Measurements from ENCODE around the gene DCUN1D2.
"Not testable (repeated sequence)": the region's sequence is repeated elsewhere in the genome, so short reads cannot be mapped to it uniquely, and the experiment has no call there.

Gene DCUN1D2

GRCh38 chr13:113491982-113492381, 1.5 kb upstream of the DCUN1D2 start:
- DNase-seq (ENCODE audit: low read depth in 2 of 3, low spot score in 2 of 3): no peak

GRCh38 chr13:113491418-113491883, 940 bp upstream of the DCUN1D2 start:
- DNase-seq (ENCODE audit: low read depth in 2 of 3, low spot score in 2 of 3): no peak

GRCh38 chr13:113489549-113490495, 689 bp downstream of the DCUN1D2 start:
- peak in 2 of 3 experiments; percentile 15 to 26 for DNase-seq (ENCODE audit: low read depth in 2 of 3, low spot score in 2 of 3)

GRCh38 chr13:113489171-113489548, 1.4 kb downstream of the DCUN1D2 start:
- DNase-seq (ENCODE audit: low read depth in 2 of 3, low spot score in 2 of 3): no peak

- DNase-seq (ENCODE audit: low read depth in 2 of 3, low spot score in 2 of 3): no peak
Measured at GRCh38 chr13:113488283-113488682, 2.2 kb downstream of the DCUN1D2 start.

- no peak for DNase-seq (ENCODE audit: low read depth in 2 of 3, low spot score in 2 of 3)
Measured at GRCh38 chr13:113486698-113487097, 3.8 kb downstream of the DCUN1D2 start.

- no peak for DNase-seq (ENCODE audit: low read depth in 2 of 3, low spot score in 2 of 3)
Measured at GRCh38 chr13:113485545-113485944, 5.0 kb downstream of the DCUN1D2 start.

GRCh38 chr13:113483504-113484293, 6.8 kb downstream of the DCUN1D2 start:
- no peak for DNase-seq (ENCODE audit: low read depth in 2 of 3, low spot score in 2 of 3)

GRCh38 chr13:113483081-113483480, 7.4 kb downstream of the DCUN1D2 start:
- DNase-seq (ENCODE audit: low read depth in 2 of 3, low spot score in 2 of 3): no peak

- no peak for DNase-seq (ENCODE audit: low read depth in 2 of 3, low spot score in 2 of 3)
Measured at GRCh38 chr13:113479179-113479578, 11.3 kb downstream of the DCUN1D2 start.

GRCh38 chr13:113477724-113478123, 12.8 kb downstream of the DCUN1D2 start:
- DNase-seq (ENCODE audit: low read depth in 2 of 3, low spot score in 2 of 3): no peak

GRCh38 chr13:113476811-113477210, 13.7 kb downstream of the DCUN1D2 start:
- no peak for DNase-seq (ENCODE audit: low read depth in 2 of 3, low spot score in 2 of 3)

GRCh38 chr13:113475911-113476310, 14.6 kb downstream of the DCUN1D2 start:
- DNase-seq (ENCODE audit: low read depth in 2 of 3, low spot score in 2 of 3): no peak

- DNase-seq (ENCODE audit: low read depth in 2 of 3, low spot score in 2 of 3): no peak
Measured at GRCh38 chr13:113475280-113475679, 15.2 kb downstream of the DCUN1D2 start.

- no peak for DNase-seq (ENCODE audit: low read depth in 2 of 3, low spot score in 2 of 3)
Measured at GRCh38 chr13:113474179-113474578, 16.3 kb downstream of the DCUN1D2 start.

GRCh38 chr13:113472355-113473025, 18.0 kb downstream of the DCUN1D2 start:
- no peak for DNase-seq (ENCODE audit: low read depth in 2 of 3, low spot score in 2 of 3)

- DNase-seq (ENCODE audit: low read depth in 2 of 3, low spot score in 2 of 3): no peak
Measured at GRCh38 chr13:113471844-113472243, 18.7 kb downstream of the DCUN1D2 start.

- DNase-seq (ENCODE audit: low read depth in 2 of 3, low spot score in 2 of 3): not testable (repeated sequence)
Measured at GRCh38 chr13:113470635-113471163, 19.8 kb downstream of the DCUN1D2 start.

GRCh38 chr13:113470073-113470472, 20.4 kb downstream of the DCUN1D2 start:
- no peak for DNase-seq (ENCODE audit: low read depth in 2 of 3, low spot score in 2 of 3)

GRCh38 chr13:113469582-113469981, 20.9 kb downstream of the DCUN1D2 start:
- no peak for DNase-seq (ENCODE audit: low read depth in 2 of 3, low spot score in 2 of 3)
